ENCODE data around the gene ABCB8. TPM values are rescaled to one million over a fixed set of nuclear protein-coding genes. Genes with fewer than 3 reads are reported as not detected.

ABCB8 gene
- total and polyA plus RNA-seq, 9 of the 15 experiments (the other 6 are each of a cell fraction or from before 2014, with no cell fraction given), result 7.6 to 106 (median 36.3) TPM

- FAIRE-seq, result no peak
- TF ChIP-seq ZNF445 (CRISPR knock-in tag; IDR thresholded peaks at IDR 0.05; ENCODE audit: low read depth) (no peak), ATF2 (CRISPR knock-in tag; IDR thresholded peaks at IDR 0.05) (no peak), ZNF263 (CRISPR knock-in tag; IDR thresholded peaks at IDR 0.05; ENCODE audit: borderline replicate concordance) (no peak), POLR2AphosphoS2 (IDR thresholded peaks at IDR 0.05; ENCODE audit: low read length) (peak; percentile 75; the same call in 1 of the 2 replicates), RBM22 (IDR thresholded peaks at IDR 0.05; ENCODE audit: low read depth, low read length, poor library complexity, severe bottlenecking) (peak; percentile 85), RBM15 (IDR thresholded peaks at IDR 0.05; ENCODE audit: insufficient read depth, low read length) (no peak), ESRRA (IDR thresholded peaks at IDR 0.05; ENCODE audit: borderline replicate concordance, low read depth) (no peak), RBFOX2 (IDR thresholded peaks at IDR 0.05; ENCODE audit: low read depth, low read length) (peak; percentile 72), PML (IDR thresholded peaks at IDR 0.05; ENCODE audit: low read length) (no peak), RCOR1 (IDR thresholded peaks at IDR 0.05; ENCODE audit: borderline replicate concordance in 1 of 2, low read depth in 2 of 2, low read length in 2 of 2) (no peak), SREBF1 (IDR thresholded peaks at IDR 0.05; ENCODE audit: borderline replicate concordance, low read depth, low read length) (no peak), NR2C2 (CRISPR knock-in tag; IDR thresholded peaks at IDR 0.05) (no peak), NR2C2 (tag; IDR thresholded peaks at IDR 0.05) (no peak), SMARCA4 (IDR thresholded peaks at IDR 0.05) (no peak), ZNF431 (CRISPR knock-in tag; IDR thresholded peaks at IDR 0.05) (no peak), PHB (CRISPR knock-in tag; IDR thresholded peaks at IDR 0.05) (0 out of 2 replicates have a peak, but pooled peaks have one; percentile 35), CREM (IDR thresholded peaks at IDR 0.05; ENCODE audit: low read depth) (no peak), IRF2 (CRISPR knock-in tag; IDR thresholded peaks at IDR 0.05) (no peak), HBP1 (CRISPR knock-in tag; IDR thresholded peaks at IDR 0.05) (0 out of 2 replicates have a peak, but pooled peaks have one; percentile 29), ESRRB (CRISPR knock-in tag; IDR thresholded peaks at IDR 0.05; ENCODE audit: borderline replicate concordance) (0 out of 2 replicates have a peak, but pooled peaks have one; percentile 78), MTA1 (IDR thresholded peaks at IDR 0.05; ENCODE audit: borderline replicate concordance) (no peak)
These were observed 48.8 kb downstream of the ABCB8 start for GRCh38 chr7:151076863-151077704.

More at GRCh38 chr7:151076863-151077704, 48.8 kb downstream of the ABCB8 start:
- Histone ChIP-seq H2AFZ (ENCODE audit: low read depth, low read length) (no peak overlapping the region), H3K27ac (ENCODE audit: extremely low read depth, low read depth, low read length) (no peak overlapping the region), H3K9me3 (replicated peaks; ENCODE audit: control insufficient read depth, insufficient read depth, low read depth, low read length) (no peaks in the 10 kb centered on the region), H3K4me1 (replicated peaks in 1 of 2; ENCODE audit: control insufficient read depth in 2 of 2, insufficient read depth in 2 of 2, low read length in 2 of 2) (peaks cover 29 to 78% of the 10 kb centered on the region in 2 experiments), H3K9me1 (ENCODE audit: control insufficient read depth, insufficient read depth, low read length) (no peaks in the 10 kb centered on the region), H3K27me3 (ENCODE audit: control insufficient read depth in 2 of 2, insufficient read depth in 2 of 2, low read length in 2 of 2) (no peaks in the 10 kb centered on the region), H3K4me3 (no peak overlapping the region), H3K9ac (ENCODE audit: insufficient read depth in 1 of 2, low read depth in 2 of 2, low read length in 2 of 2) (peak overlapping the region in 1 of 2 experiments; percentile 6; a peak in 2 of 4 replicates), H4K20me1 (replicated peaks; ENCODE audit: control insufficient read depth, insufficient read depth, low read length) (peaks cover 5% of the 10 kb centered on the region), H3K79me2 (ENCODE audit: control insufficient read depth, insufficient read depth, low read length) (peaks cover 35% of the 10 kb centered on the region), H3K36me3 (ENCODE audit: control insufficient read depth, insufficient read depth, low read length) (peaks cover 82% of the 10 kb centered on the region), H3K4me2 (ENCODE audit: insufficient read depth, low read length) (no peak overlapping the region)
- CTCF ChIA-PET (ENCODE audit: low intra/inter-chr PET ratio), result no interaction called here
- peak in 1 of 4 experiments; percentile 46 for DNase-seq (ENCODE audit: extremely low read depth in 1 of 4, low spot score in 3 of 4)
- in situ Hi-C loops (cut with MboI) (no loop called here), intact Hi-C loops (cut with micrococcal nuclease) (no loop called here)
- no TSS peak for BruUV-seq (replicated peaks)
- POLR2A ChIA-PET, result interaction anchor here (0.7 to 2.8 kb wide), 10 partner anchors 9 to 76 kb away, joined by 3 to 18 read pairs (median 4); partner anchors contain the start of genes ABCB8, AGAP3 and ASIC3
- ATAC-seq, result no peak
- WGBS (ENCODE audit: insufficient coverage, low coverage, missing lambda C conversion rate), result 93% methylated on average over 32 of the region's 33 CpGs

All from K562 (cell line).